NCI-H345 treated with DMSO at 0.1 percent for 48 hours (cell line): ENCODE results near the gene TPBGL.

Source experiments
- DNase-seq: peaks from one replicate; lab custom pipeline; 2025; ENCODE audit not compliant: unreplicated experiment; lab: John Stamatoyannopoulos, UW

The TPBGL gene

GRCh38 chr11:75245356-75246005 is 4.9 kb downstream of the TPBGL start:
- no peak for DNase-seq

DNA sequence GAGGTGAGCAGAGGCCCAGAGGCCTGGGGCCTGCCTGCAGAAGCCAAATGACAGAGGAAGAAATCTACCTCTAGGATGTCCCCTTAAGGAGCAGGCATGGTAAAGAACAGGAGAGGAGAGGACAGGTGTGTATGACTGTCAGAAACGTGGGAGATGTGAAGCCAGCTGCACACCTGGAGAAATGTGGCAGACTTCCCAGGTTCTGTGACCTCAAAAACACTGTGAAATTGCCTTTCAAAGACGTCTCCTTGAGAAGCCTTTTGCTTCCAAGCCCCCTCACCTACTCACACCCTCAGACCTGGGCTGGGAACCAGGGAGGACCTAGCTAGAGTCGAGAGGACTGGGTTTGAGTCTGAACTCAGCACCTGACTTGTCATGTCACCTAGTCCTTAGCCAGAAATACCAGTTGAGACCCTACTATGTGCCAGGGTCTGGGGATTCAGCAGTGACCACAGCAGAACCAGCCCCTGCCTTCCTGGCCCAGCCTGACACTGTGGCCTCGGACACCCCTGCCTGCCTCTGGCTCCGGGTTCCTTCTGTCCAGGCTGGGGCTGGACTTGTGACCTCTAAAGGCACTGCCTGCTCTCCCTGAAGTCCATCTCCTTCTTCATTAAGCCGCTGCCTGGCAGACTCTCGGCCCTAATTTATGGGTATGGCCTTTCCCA is 5.6 kb downstream of the TPBGL start:
- DNase-seq: no peak

GRCh38 chr11:75246671-75247350 is 6.2 kb downstream of the TPBGL start:
- no peak for DNase-seq

DNA sequence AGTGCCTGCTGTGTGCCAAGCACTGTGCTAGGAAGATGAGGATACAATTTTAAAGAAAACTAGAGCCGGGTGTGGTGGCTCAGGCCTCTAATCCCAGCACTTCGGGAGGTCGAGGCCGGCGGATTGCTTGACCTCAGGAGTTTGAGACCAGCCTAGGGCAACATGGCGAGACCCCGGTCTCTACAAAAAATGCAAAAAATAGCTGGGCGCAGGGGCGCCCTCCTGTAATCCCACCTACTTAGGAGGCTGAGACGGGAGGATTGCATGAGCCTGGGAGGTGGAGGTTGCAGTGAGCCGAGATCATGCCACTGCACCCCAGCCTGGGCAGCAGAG is 8.3 kb downstream of the TPBGL start:
- DNase-seq: no peak

GRCh38 chr11:75249704-75250103 is 9.1 kb downstream of the TPBGL start:
- DNase-seq: no peak

- no peak for DNase-seq
Observed at GRCh38 chr11:75254326-75254725, 13.8 kb downstream of the TPBGL start.

DNA sequence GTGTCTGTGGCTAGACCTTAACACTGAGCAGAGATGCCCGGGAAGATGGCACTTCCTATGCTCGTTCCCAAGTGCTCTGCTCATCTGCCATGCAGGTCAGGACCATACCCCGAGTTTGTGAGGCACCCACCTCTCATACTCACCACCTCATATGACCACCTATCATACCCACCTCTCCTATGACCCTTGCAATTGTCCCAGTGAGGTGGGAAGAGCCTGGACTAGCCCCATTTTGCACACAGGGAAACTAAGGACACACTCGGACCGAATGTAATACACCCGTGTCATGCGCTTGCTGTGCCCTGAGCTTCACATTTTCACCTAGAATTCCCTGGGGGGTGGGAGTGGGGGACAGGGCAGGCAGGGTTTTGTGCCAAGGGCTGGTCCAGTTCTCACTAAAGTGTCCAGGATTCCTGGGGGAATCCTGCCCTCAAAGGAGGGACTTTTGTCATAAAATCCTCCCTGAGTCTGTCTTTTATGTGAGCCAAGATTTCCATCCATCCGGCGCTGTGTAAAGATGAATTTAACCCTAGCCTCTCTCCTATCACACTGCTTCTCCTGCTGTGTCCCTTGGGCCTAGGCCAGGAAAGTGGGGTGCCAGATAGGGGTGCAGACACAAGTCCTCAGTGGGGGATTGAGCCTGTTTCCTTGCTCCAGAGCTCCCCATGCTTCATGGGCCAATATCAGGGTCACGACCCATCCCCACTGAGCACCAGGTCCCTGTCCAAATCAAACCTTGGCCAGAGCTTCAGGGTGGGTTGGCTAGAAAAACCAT is 20.0 kb downstream of the TPBGL start:
- DNase-seq: no peak

GRCh38 chr11:75261902-75262361 is 21.4 kb downstream of the TPBGL start:
- no peak for DNase-seq

DNA sequence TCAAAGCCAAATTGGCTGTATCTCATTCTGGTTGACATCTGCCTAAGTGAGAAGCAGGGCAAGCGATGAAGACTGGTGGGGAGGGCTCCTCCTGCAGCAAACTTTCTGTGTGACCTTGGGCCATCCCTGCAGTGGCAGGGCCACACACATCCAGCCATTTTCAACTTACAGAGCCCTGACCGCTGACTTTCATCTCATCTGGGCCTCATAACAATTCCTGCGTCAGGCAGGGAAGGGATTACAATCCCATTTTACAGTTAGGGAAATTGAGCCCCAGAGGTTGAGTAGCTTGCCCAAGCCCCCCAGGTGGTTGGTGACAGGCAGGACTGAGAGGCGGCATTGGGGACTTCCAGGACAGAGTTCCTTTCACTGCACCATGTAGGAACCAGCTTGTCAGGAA is 21.9 kb downstream of the TPBGL start:
- DNase-seq: no peak

GRCh38 chr11:75262961-75263852 is 22.6 kb downstream of the TPBGL start:
- no peak for DNase-seq

- no peak for DNase-seq
Observed at GRCh38 chr11:75263944-75264349, 23.4 kb downstream of the TPBGL start.

GRCh38 chr11:75264356-75264755 is 23.8 kb downstream of the TPBGL start:
- DNase-seq: no peak

DNA sequence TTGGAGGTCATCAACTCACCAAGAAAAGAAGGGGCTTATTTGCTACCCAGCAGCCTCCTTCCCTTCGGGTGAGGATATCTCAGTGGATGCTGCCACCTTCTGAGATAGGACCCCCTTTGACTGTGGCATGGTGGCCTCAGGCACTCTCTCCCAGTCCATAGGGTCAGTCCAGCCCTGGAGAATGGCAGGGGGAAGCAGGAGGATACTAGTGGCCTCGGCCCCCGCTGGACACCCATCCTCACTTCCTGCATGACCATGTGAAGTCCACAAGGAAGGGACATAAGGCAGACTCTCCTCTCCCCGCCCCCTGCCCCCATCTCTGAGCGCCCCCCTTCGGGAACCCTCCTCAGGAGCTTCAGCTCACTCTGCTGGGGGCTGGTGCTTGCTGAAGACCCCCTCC is 24.4 kb downstream of the TPBGL start:
- DNase-seq: no peak

GRCh38 chr11:75265851-75266531 is 25.4 kb downstream of the TPBGL start:
- DNase-seq: no peak

GRCh38 chr11:75267171-75267970 is 26.8 kb downstream of the TPBGL start:
- no peak for DNase-seq

GRCh38 chr11:75268626-75269366 is 28.2 kb downstream of the TPBGL start:
- DNase-seq: no peak

GRCh38 chr11:75269367-75269660 is 28.7 kb downstream of the TPBGL start:
- no peak for DNase-seq

DNA sequence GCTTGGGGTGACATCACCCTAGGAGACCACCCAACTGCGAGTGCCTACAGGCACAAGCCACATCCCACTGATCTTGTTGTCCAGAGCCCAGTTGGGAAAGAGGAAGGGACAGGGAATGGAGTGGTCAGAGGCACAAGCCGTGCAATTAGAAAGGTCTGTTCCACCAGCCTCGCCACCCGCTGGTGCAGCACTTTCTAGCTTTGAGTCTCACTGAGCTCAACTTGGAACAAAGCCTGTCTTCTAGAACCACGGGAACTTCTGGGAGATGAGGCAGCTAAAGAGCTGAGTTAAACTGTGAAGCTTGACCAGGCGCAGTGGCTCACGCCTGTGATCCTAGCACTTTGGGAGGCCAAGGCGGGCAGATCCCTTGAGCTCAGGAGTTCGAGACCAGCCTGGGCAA is 29.3 kb downstream of the TPBGL start:
- DNase-seq: no peak

GRCh38 chr11:75270896-75271418 is 30.4 kb downstream of the TPBGL start:
- DNase-seq: peak; percentile 1
